Gastrocnemius medialis (tissue), 4 donors: ENCODE data around the gene RASGRP3. TPM values are rescaled to one million over a fixed set of nuclear protein-coding genes. Genes with fewer than 3 reads are reported as not detected.
A peak's percentile ranks its signal among the peaks of the same experiment; 100 is the strongest.

ENCODE experiments used
- ATAC-seq, 2 donors: fragments of 150-250 bp; one replicate each; pipeline ENCODE4 v1.9.1; 2016
- DNase-seq, 2 donors: peaks; one replicate each; pipeline ENCODE4 v3.0.0-alpha.2; 2019
- H3K27ac ChIP-seq, 4 donors: fragments of 200-600 bp; sonication (generic); 1 replicate in 1 of 4; 2 replicates in 3 of 4; pipeline ENCODE4 v1.5.1; 2016 to 2018; ENCODE audit warnings: mild to moderate bottlenecking in 2 of 4, moderate library complexity in 1 of 4
- H3K27me3 ChIP-seq, 3 donors: fragments of 200-600 bp; sonication (generic) in 2 of 3; 1 replicate in 1 of 3; 2 replicates in 2 of 3; pipeline versions ENCODE4 v1.5.1 to v1.6.0; 2016 to 2019; ENCODE audit warnings: mild to moderate bottlenecking in 1 of 3, moderate library complexity in 1 of 3
- H3K36me3 ChIP-seq, 2 donors: fragments of 200-600 bp; sonication (generic) in 1 of 2; one replicate each; pipeline ENCODE4 v1.5.1; 2017 to 2018
- H3K4me1 ChIP-seq, 2 donors: fragments of 200-600 bp; sonication (generic) in 1 of 2; one replicate each; pipeline ENCODE4 v1.5.1; 2016 to 2017; ENCODE audit warnings: mild to moderate bottlenecking in 2 of 2
- H3K4me3 ChIP-seq, 4 donors: fragments of 200-600 bp; sonication (generic) in 3 of 4; 1 replicate in 1 of 4; 2 replicates in 3 of 4; pipeline ENCODE4 v1.5.1; 2016 to 2019; ENCODE audit warnings: mild to moderate bottlenecking in 2 of 4
- H3K9me3 ChIP-seq, 3 donors: fragments of 200-600 bp; sonication (generic) in 2 of 3; 1 replicate in 1 of 3; 2 replicates in 2 of 3; pipeline ENCODE4 v1.5.1; 2016 to 2019
- POLR2A ChIP-seq, 2 donors: fragments of 450-650 bp; IDR thresholded peaks; one replicate each; pipeline ENCODE4 v1.6.1; 2017; ENCODE audit warnings: antibody characterized with exemption in 2 of 2, mild to moderate bottlenecking in 2 of 2, moderate library complexity in 2 of 2
- in situ Hi-C, 4 donors: fragments of 200-750 bp; cut with MboI; loops; one replicate each; pipeline versions ENCODE4 v1.15.0 to v1.8.0; 2017; ENCODE audit warnings: low sequenced_read_pairs in 4 of 4
- intact Hi-C: fragments of 100-400 bp; cut with DNase I; formaldehyde crosslinking; loops from one replicate; pipeline ENCODE4 v1.15.1; 2023; ENCODE audit warnings: low total_unique reads
- total RNA-seq, 4 donors: library from RNA; depleted of rRNA; stranded (reverse); fragments of >200 nt; gene quantifications; one replicate each; pipeline versions ENCODE4 v1.1.0 to v1.2.3, GENCODE V29; 2016
- TF ChIP-seq, protein P1 (sequence below), 5 experiments: fragments of 450-650 bp in 3 of 5; fragments of 200-600 bp in 2 of 5; sonication (generic) in 2 of 5; IDR thresholded peaks in 4 of 5; conservative IDR thresholded peaks in 1 of 5; 1 replicate in 4 of 5; 2 replicates in 1 of 5; pipeline ENCODE4 v1.5.1; 2016 to 2019; ENCODE audit warnings: antibody characterized with exemption in 5 of 5, mild to moderate bottlenecking in 3 of 5, moderate library complexity in 3 of 5

RASGRP3 gene, protein sequence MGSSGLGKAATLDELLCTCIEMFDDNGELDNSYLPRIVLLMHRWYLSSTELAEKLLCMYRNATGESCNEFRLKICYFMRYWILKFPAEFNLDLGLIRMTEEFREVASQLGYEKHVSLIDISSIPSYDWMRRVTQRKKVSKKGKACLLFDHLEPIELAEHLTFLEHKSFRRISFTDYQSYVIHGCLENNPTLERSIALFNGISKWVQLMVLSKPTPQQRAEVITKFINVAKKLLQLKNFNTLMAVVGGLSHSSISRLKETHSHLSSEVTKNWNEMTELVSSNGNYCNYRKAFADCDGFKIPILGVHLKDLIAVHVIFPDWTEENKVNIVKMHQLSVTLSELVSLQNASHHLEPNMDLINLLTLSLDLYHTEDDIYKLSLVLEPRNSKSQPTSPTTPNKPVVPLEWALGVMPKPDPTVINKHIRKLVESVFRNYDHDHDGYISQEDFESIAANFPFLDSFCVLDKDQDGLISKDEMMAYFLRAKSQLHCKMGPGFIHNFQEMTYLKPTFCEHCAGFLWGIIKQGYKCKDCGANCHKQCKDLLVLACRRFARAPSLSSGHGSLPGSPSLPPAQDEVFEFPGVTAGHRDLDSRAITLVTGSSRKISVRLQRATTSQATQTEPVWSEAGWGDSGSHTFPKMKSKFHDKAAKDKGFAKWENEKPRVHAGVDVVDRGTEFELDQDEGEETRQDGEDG
- total RNA-seq = 10 to 100 TPM; 10.0 to 22.5 (median 12.1) TPM

DNA sequence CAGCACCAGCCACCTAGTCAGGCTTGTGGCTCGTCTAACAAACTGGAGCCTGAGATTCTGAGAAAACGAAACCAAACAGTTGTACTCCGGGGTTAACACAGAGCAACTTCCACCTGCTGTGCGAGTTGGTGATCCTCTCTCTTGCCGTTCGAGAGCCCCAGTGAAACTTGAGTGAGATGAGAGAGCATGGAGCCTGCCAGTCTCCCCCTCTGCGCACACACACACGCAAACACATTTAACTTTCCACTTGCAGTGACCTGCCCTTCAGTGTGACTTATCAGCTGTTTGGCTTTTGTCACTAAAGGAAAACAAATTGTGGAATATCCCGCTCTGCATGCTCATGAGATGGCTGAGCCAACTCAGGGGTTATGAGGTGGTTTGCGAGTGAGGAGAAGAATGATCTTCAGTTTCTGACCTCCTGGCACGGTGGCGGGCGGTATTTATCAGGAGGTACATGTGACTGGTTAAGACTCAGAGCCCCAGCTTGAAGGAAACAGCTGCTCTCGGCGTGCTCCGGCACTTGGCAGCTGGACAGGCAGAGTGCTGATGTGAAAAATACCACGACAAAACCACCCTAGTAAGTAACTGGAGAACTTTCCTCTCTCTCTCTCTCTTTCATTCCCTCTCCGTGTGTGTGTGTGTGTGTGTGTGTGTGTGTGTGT, at the start of gene RASGRP3:
RASGRP3 (plus strand) TSS at position 519 of the 662 bp plus-strand sequence. CDS start 38,488 bp downstream, outside the sequence.
- peak; percentile 61 to 85 for TF ChIP-seq POLR2A (IDR thresholded peaks at IDR 0.05)
- TF ChIP-seq, protein P1, sequence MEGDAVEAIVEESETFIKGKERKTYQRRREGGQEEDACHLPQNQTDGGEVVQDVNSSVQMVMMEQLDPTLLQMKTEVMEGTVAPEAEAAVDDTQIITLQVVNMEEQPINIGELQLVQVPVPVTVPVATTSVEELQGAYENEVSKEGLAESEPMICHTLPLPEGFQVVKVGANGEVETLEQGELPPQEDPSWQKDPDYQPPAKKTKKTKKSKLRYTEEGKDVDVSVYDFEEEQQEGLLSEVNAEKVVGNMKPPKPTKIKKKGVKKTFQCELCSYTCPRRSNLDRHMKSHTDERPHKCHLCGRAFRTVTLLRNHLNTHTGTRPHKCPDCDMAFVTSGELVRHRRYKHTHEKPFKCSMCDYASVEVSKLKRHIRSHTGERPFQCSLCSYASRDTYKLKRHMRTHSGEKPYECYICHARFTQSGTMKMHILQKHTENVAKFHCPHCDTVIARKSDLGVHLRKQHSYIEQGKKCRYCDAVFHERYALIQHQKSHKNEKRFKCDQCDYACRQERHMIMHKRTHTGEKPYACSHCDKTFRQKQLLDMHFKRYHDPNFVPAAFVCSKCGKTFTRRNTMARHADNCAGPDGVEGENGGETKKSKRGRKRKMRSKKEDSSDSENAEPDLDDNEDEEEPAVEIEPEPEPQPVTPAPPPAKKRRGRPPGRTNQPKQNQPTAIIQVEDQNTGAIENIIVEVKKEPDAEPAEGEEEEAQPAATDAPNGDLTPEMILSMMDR (IDR thresholded peaks at IDR 0.05 in 4 of 5, conservative IDR thresholded peaks at IDR 0.05 in 1 of 5) = no peak
- H3K36me3 ChIP-seq = no peaks in the 10 kb centered on the region
- in situ Hi-C loops (loop anchor here in 1 of 4 donors (10.0 kb wide), 1 partner anchor 99 kb away; no protein-coding TSS in a partner anchor), intact Hi-C loops (loop anchor here (5.0 kb wide), 2 partner anchors 106 to 121 kb away; partner anchors contain the start of gene FAM98A)
- peaks cover 48 to 55% of the 10 kb centered on the region in 2 donors for H3K4me1 ChIP-seq
- peak within 1 kb of the TSS; percentile 69 to 99 (median 78) for H3K4me3 ChIP-seq
- ATAC-seq (peak; percentile 83 to 84), DNase-seq (peak; percentile 93 to 98)
- H3K27ac ChIP-seq = peak within 1 kb of the TSS; percentile 90 to 100 (median 93)
- H3K9me3 ChIP-seq = no peaks in the 10 kb centered on the region
- H3K27me3 ChIP-seq = no peaks in the 10 kb centered on the region

DNA sequence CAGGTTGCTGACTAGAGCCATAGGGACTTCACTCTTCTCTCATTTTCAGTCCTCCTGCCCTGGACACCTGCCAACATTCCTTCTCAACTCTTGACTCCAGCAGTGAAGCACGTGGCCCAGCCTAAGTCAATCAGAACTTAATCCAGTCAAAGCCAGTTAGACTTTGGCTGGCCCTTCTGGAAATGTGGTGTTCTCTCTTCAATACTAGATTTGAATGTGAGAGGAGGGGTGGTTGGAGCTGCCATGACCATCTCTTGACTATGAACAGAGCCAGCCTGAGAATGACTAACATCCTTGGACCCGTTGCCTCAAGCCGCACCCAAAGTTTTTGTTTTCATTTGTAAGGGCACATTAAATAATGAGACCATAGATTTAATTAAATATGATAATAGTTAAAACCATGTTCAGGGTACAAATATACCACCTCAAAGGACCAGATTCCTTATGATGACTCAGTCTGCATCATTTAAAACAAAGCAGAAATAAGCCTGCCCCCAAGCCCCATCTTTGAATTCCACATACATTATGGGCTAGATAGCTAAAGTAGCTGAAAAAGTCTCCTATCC, 49.7 kb upstream of the RASGRP3 start:
- no peaks in the 10 kb centered on the region for H3K36me3 ChIP-seq
- in situ Hi-C loops (no loop called here), intact Hi-C loops (no loop called here)

DNA sequence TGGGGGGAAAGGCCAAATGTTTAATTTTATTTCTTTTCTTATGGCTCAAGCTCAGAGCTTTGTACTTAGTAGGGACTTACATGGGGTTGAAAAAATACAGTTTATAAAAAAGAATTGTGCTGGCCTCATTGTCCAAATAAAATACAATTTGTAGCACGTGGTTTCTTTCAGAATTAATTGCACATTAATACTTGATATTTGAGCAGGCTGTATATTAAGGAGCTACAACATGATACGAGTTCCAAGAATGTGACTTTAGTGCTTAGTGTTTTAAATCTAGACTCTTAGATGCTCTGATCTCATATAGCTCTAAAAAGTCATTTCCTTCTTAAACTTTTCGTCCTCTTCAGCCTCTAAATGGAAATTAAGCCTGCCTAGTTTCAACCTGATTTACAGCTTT, 46.4 kb upstream of the RASGRP3 start:
- DNase-seq (no peak), ATAC-seq (no peak)
- intact Hi-C loops (no loop called here), in situ Hi-C loops (no loop called here)
- H3K4me3 ChIP-seq = no peak overlapping the region
- H3K27ac ChIP-seq = no peak overlapping the region
- TF ChIP-seq, protein P1 (IDR thresholded peaks at IDR 0.05 in 4 of 5, conservative IDR thresholded peaks at IDR 0.05 in 1 of 5) = no peak
- no peak for TF ChIP-seq POLR2A (IDR thresholded peaks at IDR 0.05)
- no peaks in the 10 kb centered on the region for H3K9me3 ChIP-seq
- H3K4me1 ChIP-seq = no peaks in the 10 kb centered on the region
- H3K27me3 ChIP-seq = no peaks in the 10 kb centered on the region
- no peaks in the 10 kb centered on the region for H3K36me3 ChIP-seq

More for the DNA sequence above, 49.7 kb upstream of the RASGRP3 start:
- TF ChIP-seq, protein P1 (IDR thresholded peaks at IDR 0.05 in 4 of 5, conservative IDR thresholded peaks at IDR 0.05 in 1 of 5) = no peak
- TF ChIP-seq POLR2A (IDR thresholded peaks at IDR 0.05) = no peak
- Histone ChIP-seq H3K27ac (no peak overlapping the region), H3K4me3 (no peak overlapping the region), H3K4me1 (no peaks in the 10 kb centered on the region), H3K9me3 (no peaks in the 10 kb centered on the region), H3K27me3 (no peaks in the 10 kb centered on the region)
- DNase-seq (no peak), ATAC-seq (no peak)

DNA sequence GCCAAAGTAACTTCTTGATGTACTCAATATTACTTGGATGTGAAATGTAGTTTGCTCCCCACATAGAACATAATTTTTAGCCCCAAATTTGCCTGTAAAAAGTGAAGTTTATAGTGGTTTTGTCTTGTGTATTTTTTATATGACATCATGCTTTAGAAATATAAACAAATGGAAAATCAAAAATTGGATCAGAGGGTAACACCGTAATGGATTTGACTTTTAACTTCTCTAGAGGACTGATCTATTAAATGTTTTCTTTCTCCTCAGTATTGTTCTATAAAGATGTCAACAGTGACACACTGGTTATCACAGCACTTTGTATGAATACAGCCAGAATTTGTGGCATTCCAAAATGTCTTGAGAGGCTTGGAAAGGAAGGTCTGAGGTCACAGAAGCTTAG, 45.6 kb upstream of the RASGRP3 start:
- ATAC-seq = no peak
- in situ Hi-C loops (no loop called here), intact Hi-C loops (no loop called here)
- TF ChIP-seq, protein P1 (IDR thresholded peaks at IDR 0.05 in 4 of 5, conservative IDR thresholded peaks at IDR 0.05 in 1 of 5) = no peak
- TF ChIP-seq POLR2A (IDR thresholded peaks at IDR 0.05) = no peak
- Histone ChIP-seq H3K4me3 (no peak overlapping the region), H3K4me1 (peaks cover 2 to 3% of the 10 kb centered on the region in 2 donors), H3K36me3 (no peaks in the 10 kb centered on the region), H3K27me3 (no peaks in the 10 kb centered on the region), H3K9me3 (no peaks in the 10 kb centered on the region), H3K27ac (no peak overlapping the region)
- no peak for DNase-seq
